Measurements from ENCODE around the gene SPCS3. TPM values are rescaled to one million over a fixed set of nuclear protein-coding genes. Genes with fewer than 3 reads are reported as not detected.
A peak's percentile ranks its signal among the peaks of the same experiment; 100 is the strongest.

The SPCS3 gene
- polyA plus RNA-seq, 1 donor, result 60.2 TPM

DNA sequence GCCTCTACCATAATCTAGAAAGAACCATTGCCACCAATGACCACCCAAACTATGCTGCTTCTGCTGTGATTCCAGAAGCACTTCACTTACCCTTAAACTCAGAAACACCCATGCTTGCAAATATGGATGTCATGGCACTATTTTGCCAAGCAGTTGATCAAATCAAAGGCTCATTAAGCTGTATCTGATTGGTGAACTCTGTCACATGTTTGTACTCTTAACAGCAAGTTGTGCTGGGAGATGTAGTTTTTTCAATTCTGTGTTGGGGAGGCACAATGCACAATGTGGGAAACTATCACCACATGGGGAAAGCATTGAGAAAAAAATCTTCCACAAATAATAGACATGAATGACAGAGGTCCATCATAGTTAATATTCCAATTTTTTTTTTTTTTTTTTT, 19.2 kb upstream of the SPCS3 start:
- Histone ChIP-seq H3K4me3 (ENCODE audit: low read length) (no peak overlapping the region), H3K4me1 (ENCODE audit: control insufficient read depth, insufficient read depth, low read length) (no peaks in the 10 kb centered on the region), H3K9me3 (ENCODE audit: control insufficient read depth, low read depth, low read length) (no peaks in the 10 kb centered on the region)

DNA sequence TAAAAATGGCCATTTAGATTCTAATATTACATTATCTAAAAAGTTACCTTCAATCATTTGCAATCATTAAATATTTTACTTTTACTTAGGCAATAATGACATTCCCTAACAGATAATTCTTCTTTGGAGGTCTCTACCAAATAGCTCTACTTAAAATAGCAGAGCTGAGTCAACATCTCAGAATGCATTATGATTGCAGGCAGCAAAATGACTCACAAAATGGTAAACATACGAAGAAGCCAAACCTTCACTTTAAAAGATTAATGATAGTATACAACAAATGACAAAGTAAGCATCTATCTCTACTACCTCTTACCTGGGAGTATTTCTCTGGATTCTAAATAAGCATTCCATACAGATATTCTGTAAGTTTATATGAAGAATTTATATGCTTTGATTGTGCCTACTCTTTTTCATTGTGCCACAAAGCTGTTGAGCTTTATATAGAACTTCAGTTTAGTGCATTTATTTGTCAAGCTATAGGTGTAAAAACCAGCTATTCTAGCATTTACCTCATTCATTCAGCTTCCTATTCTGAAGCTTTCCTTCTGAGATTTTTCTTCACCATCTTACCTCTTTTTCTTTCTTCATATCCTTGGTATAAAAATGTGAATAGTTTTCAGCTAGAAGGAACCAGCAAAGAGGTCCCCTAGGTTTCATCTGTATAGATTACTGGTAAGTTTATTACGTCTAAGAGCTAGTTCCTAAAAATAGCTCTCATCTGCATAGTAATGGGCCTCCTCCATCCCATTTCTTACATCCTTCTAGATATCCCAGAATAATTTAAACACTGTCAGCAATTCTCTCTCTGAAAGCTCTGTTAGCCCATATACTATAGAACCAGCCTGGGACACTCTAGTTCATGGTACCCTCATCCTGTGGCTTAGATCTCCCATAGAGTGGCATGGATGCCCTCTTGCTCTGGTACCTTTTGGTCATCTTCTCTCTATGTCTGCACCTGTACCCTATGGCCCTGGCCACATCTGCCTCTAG, 17.2 kb upstream of the SPCS3 start:
- Histone ChIP-seq H3K36me3 (ENCODE audit: control insufficient read depth, insufficient read depth, low read length) (no peaks in the 10 kb centered on the region), H3K4me3 (ENCODE audit: low read length) (no peak overlapping the region), H3K27ac (ENCODE audit: low read length) (no peak overlapping the region), H3K27me3 (ENCODE audit: control insufficient read depth, insufficient read depth, low read length) (no peaks in the 10 kb centered on the region), H3K9me3 (ENCODE audit: control insufficient read depth, low read depth, low read length) (no peaks in the 10 kb centered on the region), H3K4me1 (ENCODE audit: control insufficient read depth, insufficient read depth, low read length) (no peaks in the 10 kb centered on the region)
- no CpG with 5 or more reads among the region's 2 CpGs for WGBS (ENCODE audit: insufficient coverage, low lambda C conversion rate)
- DNase-seq, result no peak

More for the DNA sequence above, 19.2 kb upstream of the SPCS3 start:
- no peak overlapping the region for H3K27ac ChIP-seq (ENCODE audit: low read length)
- DNase-seq, result no peak
- H3K27me3 ChIP-seq (ENCODE audit: control insufficient read depth, insufficient read depth, low read length), result no peaks in the 10 kb centered on the region
- no peaks in the 10 kb centered on the region for H3K36me3 ChIP-seq (ENCODE audit: control insufficient read depth, insufficient read depth, low read length)

DNA sequence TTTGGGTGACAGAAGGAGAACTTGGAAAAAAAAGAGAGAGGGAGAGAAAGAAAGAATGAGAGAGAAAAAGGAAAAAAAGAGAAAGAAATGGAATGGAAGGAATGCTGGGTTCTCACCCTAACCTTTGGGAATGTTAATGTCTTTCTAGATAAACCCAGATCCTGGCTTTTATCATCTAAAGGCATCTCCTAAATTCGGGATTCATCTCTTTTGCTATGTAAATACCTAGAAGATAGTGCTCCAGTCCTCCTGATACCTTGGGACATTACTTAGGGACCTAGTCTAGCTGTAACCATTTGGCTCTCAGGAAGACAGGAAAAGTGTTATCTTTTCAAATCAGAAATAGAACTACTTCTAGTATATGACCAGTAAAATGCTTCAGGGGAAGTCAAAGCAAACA, 15.8 kb upstream of the SPCS3 start:
- 14% methylated on average over 1 of the region's 1 CpG for WGBS (ENCODE audit: insufficient coverage, low lambda C conversion rate)
- H3K4me3 ChIP-seq (ENCODE audit: low read length), result no peak overlapping the region
- no peaks in the 10 kb centered on the region for H3K36me3 ChIP-seq (ENCODE audit: control insufficient read depth, insufficient read depth, low read length)
- H3K9me3 ChIP-seq (ENCODE audit: control insufficient read depth, low read depth, low read length), result no peaks in the 10 kb centered on the region
- DNase-seq, result no peak
- no peak overlapping the region for H3K27ac ChIP-seq (ENCODE audit: low read length)
- no peaks in the 10 kb centered on the region for H3K27me3 ChIP-seq (ENCODE audit: control insufficient read depth, insufficient read depth, low read length)
- H3K4me1 ChIP-seq (ENCODE audit: control insufficient read depth, insufficient read depth, low read length), result no peaks in the 10 kb centered on the region

DNA sequence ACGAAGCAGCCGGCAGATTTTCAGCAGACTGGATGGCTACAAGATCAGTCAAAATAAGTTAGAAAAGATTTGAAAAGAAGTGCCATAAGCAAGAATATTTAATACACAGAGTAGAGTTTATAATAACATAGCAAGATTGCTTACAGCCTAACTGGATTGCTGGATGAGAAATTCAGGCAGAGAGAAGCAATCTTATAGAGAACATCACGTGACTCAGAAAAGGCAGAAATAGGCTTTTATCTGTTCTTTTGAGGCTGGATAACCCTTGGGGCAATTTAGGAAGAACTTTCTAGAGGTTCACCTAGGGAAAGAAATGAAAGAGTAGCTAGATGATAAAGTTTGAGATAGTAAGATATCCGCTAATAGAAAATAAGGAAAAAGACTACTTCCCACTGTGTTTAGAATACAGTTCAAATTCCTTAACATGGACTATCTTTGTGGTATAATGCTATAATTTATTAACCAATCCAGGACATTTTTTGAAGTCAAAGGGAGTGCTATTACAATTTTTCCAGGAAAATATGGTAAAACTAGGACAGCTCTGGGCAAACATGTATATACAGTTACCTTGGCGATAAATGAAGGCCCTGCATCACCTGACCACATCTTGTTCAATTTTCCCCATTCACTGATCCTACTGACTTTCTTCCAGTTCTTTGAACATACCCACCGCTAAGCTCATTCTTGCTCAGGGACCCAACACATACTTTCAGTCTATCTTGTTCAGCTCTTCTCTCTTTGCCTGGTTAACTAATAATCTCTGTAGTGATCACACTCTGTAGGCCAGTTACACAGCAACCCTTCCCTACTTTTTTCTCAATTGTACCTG, 12.7 kb upstream of the SPCS3 start:
- WGBS (ENCODE audit: insufficient coverage, low lambda C conversion rate), result 100% methylated on average over 2 of the region's 6 CpGs
- H3K4me1 ChIP-seq (ENCODE audit: control insufficient read depth, insufficient read depth, low read length), result no peaks in the 10 kb centered on the region

DNA sequence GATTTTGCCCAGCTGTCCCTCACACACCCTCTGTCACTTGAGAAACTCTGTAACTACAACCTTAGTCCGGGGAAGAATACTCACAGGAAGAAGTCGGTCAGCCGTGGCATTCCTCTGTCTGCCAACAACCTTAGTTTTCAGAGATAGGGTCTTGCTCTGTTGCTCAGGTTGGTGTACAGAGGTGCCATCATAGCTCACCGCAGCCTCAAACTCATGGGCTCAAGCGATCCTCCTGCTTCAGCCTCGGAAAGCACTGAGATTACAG, 12.2 kb upstream of the SPCS3 start:
- no peaks in the 10 kb centered on the region for H3K4me1 ChIP-seq (ENCODE audit: control insufficient read depth, insufficient read depth, low read length)
- DNase-seq, result no peak
- no CpG with 5 or more reads among the region's 6 CpGs for WGBS (ENCODE audit: insufficient coverage, low lambda C conversion rate)
- H3K27me3 ChIP-seq (ENCODE audit: control insufficient read depth, insufficient read depth, low read length), result peaks cover 2% of the 10 kb centered on the region
- H3K9me3 ChIP-seq (ENCODE audit: control insufficient read depth, low read depth, low read length), result no peaks in the 10 kb centered on the region
- H3K4me3 ChIP-seq (ENCODE audit: low read length), result no peak overlapping the region
- no peaks in the 10 kb centered on the region for H3K36me3 ChIP-seq (ENCODE audit: control insufficient read depth, insufficient read depth, low read length)
- no peak overlapping the region for H3K27ac ChIP-seq (ENCODE audit: low read length)

More for the DNA sequence above, 12.7 kb upstream of the SPCS3 start:
- Histone ChIP-seq H3K36me3 (ENCODE audit: control insufficient read depth, insufficient read depth, low read length) (no peaks in the 10 kb centered on the region), H3K4me3 (ENCODE audit: low read length) (no peak overlapping the region), H3K27me3 (ENCODE audit: control insufficient read depth, insufficient read depth, low read length) (no peaks in the 10 kb centered on the region), H3K27ac (ENCODE audit: low read length) (no peak overlapping the region), H3K9me3 (ENCODE audit: control insufficient read depth, low read depth, low read length) (no peaks in the 10 kb centered on the region)
- no peak for DNase-seq

DNA sequence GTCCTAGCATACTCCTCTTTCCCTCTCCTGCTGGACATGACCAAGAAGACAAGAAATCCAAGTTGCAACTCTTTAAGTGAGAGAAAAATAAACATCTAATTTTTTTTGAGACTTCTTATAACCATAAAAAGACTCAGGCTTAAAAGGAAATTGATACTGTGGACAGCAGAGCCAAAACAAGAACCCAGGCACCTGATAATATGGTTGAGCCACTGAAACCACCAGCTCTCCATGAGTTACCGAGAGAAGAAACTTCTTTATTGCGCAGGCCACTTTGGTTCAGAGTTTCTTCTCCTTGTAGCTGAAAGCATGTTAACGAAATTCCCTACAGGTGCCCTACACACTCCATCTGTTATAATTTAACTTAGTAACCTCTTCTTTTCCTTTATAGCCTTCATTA, 11.3 kb upstream of the SPCS3 start:
- H3K4me1 ChIP-seq (ENCODE audit: control insufficient read depth, insufficient read depth, low read length), result no peaks in the 10 kb centered on the region
- H3K36me3 ChIP-seq (ENCODE audit: control insufficient read depth, insufficient read depth, low read length), result no peaks in the 10 kb centered on the region
- H3K9me3 ChIP-seq (ENCODE audit: control insufficient read depth, low read depth, low read length), result no peaks in the 10 kb centered on the region
- no peak overlapping the region for H3K27ac ChIP-seq (ENCODE audit: low read length)
- WGBS (ENCODE audit: insufficient coverage, low lambda C conversion rate), result 94% methylated on average over 3 of the region's 3 CpGs
- H3K27me3 ChIP-seq (ENCODE audit: control insufficient read depth, insufficient read depth, low read length), result peaks cover 2% of the 10 kb centered on the region
- no peak for DNase-seq
- H3K4me3 ChIP-seq (ENCODE audit: low read length), result no peak overlapping the region

DNA sequence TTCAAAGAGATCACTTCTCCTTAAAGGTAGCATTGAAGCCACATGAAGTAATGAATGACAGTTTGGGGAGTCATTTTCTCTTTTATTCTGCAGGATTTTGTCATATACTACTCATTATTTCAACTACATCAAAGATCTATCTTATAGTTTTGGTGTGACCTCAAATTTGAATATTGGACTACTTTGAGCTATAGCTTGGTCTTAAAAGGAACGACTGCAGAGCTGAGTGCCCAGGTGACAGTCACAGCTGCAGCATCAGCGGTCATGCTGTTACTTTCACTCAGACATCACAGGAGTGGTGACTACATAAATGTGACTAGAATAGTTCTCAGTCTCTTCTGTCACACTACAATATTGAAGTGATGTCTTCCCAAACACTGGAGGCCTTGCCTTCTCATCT, 10.7 kb upstream of the SPCS3 start:
- H3K27me3 ChIP-seq (ENCODE audit: control insufficient read depth, insufficient read depth, low read length), result peaks cover 2% of the 10 kb centered on the region
- H3K9me3 ChIP-seq (ENCODE audit: control insufficient read depth, low read depth, low read length), result no peaks in the 10 kb centered on the region
- no peak for DNase-seq
- no CpG with 5 or more reads among the region's 2 CpGs for WGBS (ENCODE audit: insufficient coverage, low lambda C conversion rate)
- H3K4me1 ChIP-seq (ENCODE audit: control insufficient read depth, insufficient read depth, low read length), result no peaks in the 10 kb centered on the region
- H3K27ac ChIP-seq (ENCODE audit: low read length), result no peak overlapping the region
- H3K4me3 ChIP-seq (ENCODE audit: low read length), result no peak overlapping the region
- no peaks in the 10 kb centered on the region for H3K36me3 ChIP-seq (ENCODE audit: control insufficient read depth, insufficient read depth, low read length)

DNA sequence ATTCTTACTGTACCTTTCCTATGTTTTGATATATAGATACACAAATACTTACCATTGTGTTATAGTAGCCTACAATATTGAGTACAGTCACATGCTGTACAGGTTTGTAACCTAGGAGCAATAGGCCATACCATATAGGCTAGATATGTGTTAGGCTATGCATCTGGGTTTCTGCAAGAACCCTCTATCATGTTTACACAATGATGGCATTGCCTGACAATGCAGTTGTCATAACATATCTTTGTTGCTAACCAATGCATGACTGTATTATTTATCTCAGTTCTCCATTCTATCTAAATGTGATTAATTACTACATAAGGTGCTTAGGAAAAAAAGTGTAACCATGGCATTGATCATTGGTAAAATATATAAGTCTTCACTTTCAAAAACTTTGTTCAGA, 10.0 kb upstream of the SPCS3 start:
- Histone ChIP-seq H3K9me3 (ENCODE audit: control insufficient read depth, low read depth, low read length) (no peaks in the 10 kb centered on the region), H3K27me3 (ENCODE audit: control insufficient read depth, insufficient read depth, low read length) (peaks cover 2% of the 10 kb centered on the region), H3K4me1 (ENCODE audit: control insufficient read depth, insufficient read depth, low read length) (no peaks in the 10 kb centered on the region), H3K36me3 (ENCODE audit: control insufficient read depth, insufficient read depth, low read length) (no peaks in the 10 kb centered on the region), H3K27ac (ENCODE audit: low read length) (no peak overlapping the region), H3K4me3 (ENCODE audit: low read length) (no peak overlapping the region)
- no peak for DNase-seq

DNA sequence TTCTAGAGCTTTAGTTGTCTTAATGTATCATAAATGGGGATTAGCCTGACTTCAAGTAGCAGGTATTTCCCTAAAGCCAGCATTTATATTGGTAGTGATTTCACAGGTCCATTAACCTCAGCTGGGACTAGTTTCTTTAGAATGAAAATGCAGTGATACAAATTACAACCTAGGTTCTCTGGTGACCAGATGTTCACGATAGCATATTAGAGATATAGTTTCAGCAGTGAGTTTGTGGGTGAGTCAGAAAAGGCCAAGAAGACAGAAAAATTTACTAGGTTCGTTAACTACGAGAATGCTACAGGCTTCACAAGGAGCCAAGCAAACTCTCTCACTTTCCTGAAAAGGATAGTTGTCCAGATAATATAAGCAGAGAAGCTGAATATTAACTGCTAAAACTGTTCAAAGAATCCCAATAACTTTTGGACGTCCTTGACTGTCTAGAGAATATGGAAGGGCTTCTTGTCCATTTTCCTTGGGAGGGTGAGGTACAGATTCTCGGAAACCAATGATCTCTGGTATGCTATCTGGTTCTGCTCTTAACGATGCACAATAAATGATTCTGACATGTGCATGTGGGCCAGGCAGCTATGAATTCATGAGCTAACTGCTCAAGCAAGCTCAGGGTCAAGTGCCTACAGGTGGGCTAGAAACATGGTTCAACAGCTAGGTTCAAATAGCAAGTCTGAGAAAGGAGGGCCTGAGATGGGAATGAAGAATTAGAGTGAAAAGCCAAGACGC, 6.0 kb upstream of the SPCS3 start:
- 54% methylated on average over 3 of the region's 7 CpGs for WGBS (ENCODE audit: insufficient coverage, low lambda C conversion rate)
- H3K27me3 ChIP-seq (ENCODE audit: control insufficient read depth, insufficient read depth, low read length), result peaks cover 4% of the 10 kb centered on the region
- H3K27ac ChIP-seq (ENCODE audit: low read length), result no peak overlapping the region

DNA sequence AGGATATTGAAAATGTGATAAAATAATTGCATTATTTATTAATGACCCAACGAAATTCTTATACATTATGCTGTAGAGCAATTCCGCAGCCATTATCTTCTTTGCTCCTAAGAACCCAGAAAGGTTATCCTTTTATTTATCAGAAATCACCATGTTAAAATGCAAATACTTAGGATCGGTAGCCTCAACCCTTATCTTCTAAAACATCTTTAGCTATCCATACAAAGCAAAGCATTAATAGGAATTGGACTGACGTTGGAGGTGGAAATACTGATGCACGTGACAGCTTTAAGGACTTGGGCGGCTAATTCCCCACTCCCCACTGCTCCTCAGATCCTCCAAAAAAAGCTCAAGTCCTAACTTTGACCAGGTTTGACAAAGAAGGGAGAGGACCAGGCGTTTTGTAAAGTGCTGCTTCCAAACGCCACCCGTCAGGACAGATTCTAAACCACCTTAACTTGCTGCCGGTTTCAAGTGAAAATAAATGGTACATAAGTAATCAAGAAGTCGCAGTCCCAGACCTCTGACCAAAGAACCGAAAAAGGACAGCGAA, 539 bp upstream of the SPCS3 start:
- H3K4me3 ChIP-seq (ENCODE audit: low read length), result peak overlapping the region; percentile 72
- H3K27me3 ChIP-seq (ENCODE audit: control insufficient read depth, insufficient read depth, low read length), result peaks cover 2% of the 10 kb centered on the region
- 0% methylated on average over 2 of the region's 13 CpGs for WGBS (ENCODE audit: insufficient coverage, low lambda C conversion rate)
- H3K4me1 ChIP-seq (ENCODE audit: control insufficient read depth, insufficient read depth, low read length), result peaks cover 2% of the 10 kb centered on the region
- DNase-seq, result no peak
- no peaks in the 10 kb centered on the region for H3K36me3 ChIP-seq (ENCODE audit: control insufficient read depth, insufficient read depth, low read length)
- H3K9me3 ChIP-seq (ENCODE audit: control insufficient read depth, low read depth, low read length), result no peaks in the 10 kb centered on the region
- H3K27ac ChIP-seq (ENCODE audit: low read length), result peak overlapping the region; percentile 64

More for the DNA sequence above, 6.0 kb upstream of the SPCS3 start:
- H3K9me3 ChIP-seq (ENCODE audit: control insufficient read depth, low read depth, low read length), result no peaks in the 10 kb centered on the region
- no peaks in the 10 kb centered on the region for H3K36me3 ChIP-seq (ENCODE audit: control insufficient read depth, insufficient read depth, low read length)
- no peak overlapping the region for H3K4me3 ChIP-seq (ENCODE audit: low read length)
- no peaks in the 10 kb centered on the region for H3K4me1 ChIP-seq (ENCODE audit: control insufficient read depth, insufficient read depth, low read length)
- DNase-seq, result no peak
